Ovary (tissue), 9 donors: ENCODE measurements around the gene AMBN. TPM values are rescaled to one million over a fixed set of nuclear protein-coding genes. Genes with fewer than 3 reads are reported as not detected.

ENCODE experiments used
- DNase-seq, 5 donors: peaks; one replicate each; pipeline ENCODE4 v3.0.0-alpha.2; 2019 to 2020
- H3K27ac ChIP-seq, 2 donors: fragments of 200-600 bp; one replicate each; pipeline versions ENCODE4 v1.5.1 to v1.8.0; 2019 to 2022
- H3K27me3 ChIP-seq: fragments of 200-600 bp; one replicate; pipeline ENCODE4 v1.8.0; 2022
- H3K36me3 ChIP-seq: fragments of 200-600 bp; sonication (generic); one replicate; pipeline ENCODE4 v1.5.1; 2019
- H3K4me1 ChIP-seq: one replicate; pipeline ENCODE4 v1.8.1; 2013; ENCODE audit warnings: mild to moderate bottlenecking, moderate library complexity; ENCODE audit not compliant: insufficient read depth
- H3K4me3 ChIP-seq: fragments of 200-600 bp; sonication (generic); one replicate; pipeline ENCODE4 v1.5.1; 2017
- H3K9me3 ChIP-seq, 2 donors: fragments of 200-600 bp in 1 of 2; sonication (generic) in 1 of 2; one replicate each; pipeline versions ENCODE4 v1.5.1 to v1.8.1; 2013 to 2019; ENCODE audit warnings: mild to moderate bottlenecking in 1 of 2, moderate library complexity in 1 of 2
- EP300 ChIP-seq: sonication (generic); formaldehyde crosslinking; IDR thresholded peaks from one replicate; pipeline ENCODE4 v1.6.1; 2017; ENCODE audit warnings: antibody characterized with exemption
- POLR2A ChIP-seq: fragments of 450-650 bp; IDR thresholded peaks from one replicate; pipeline ENCODE4 v1.6.1; 2017; ENCODE audit warnings: antibody characterized with exemption, mild to moderate bottlenecking, moderate library complexity
- WGBS, 3 donors: extraction: QIAGEN DNeasy Blood & Tissue Kit in 1 of 3; methylation state at CpG; one replicate each; pipeline versions ENCODE4 v1.1.5 to v1.1.7; 2013 to 2017; 5-methylcytosine and 5-hydroxymethylcytosine counted together
- intact Hi-C, 4 donors: fragments of 100-400 bp; cut with DNase I; formaldehyde crosslinking; loops; one replicate each; pipeline versions ENCODE4 v1.11.0 to v1.15.1; 2022 to 2023
- polyA plus RNA-seq, 2 donors: library from polyadenylated mRNA; stranded (reverse); fragments of 200-250 nt in 1 of 2; fragments of 350-450 nt in 1 of 2; fragmentation: Illumina TruSeq in 1 of 2; extraction: RNeasy Lipid Tissue Mini Kit (QIAGEN cat#74804) in 1 of 2; gene quantifications; one replicate each; pipeline ENCODE4 v1.2.3, GENCODE V29; 2013 to 2014
- total RNA-seq, 7 donors: library from RNA; depleted of rRNA in 2 of 7; stranded (reverse); fragments of >200 nt in 2 of 7; fragmentation: NEBNext Ultra II Directional in 3 of 7; extraction: Animal tissue kit (Norgen Biotek cat#: 25700) in 3 of 7; gene quantifications; one replicate each; pipeline versions ENCODE4 v1.1.0 to v1.2.4, GENCODE V29; 2016 to 2023
- TF ChIP-seq, protein P1 (sequence below), 3 donors: fragments of 450-650 bp in 2 of 3; fragments of 200-600 bp in 1 of 3; IDR thresholded peaks; one replicate each; pipeline versions ENCODE4 v1.5.1 to v1.8.0; 2016 to 2022; ENCODE audit warnings: antibody characterized with exemption in 3 of 3, mild to moderate bottlenecking in 1 of 3
- donor health status: DM: no; HTN: no; CAD: no; lungs with moderate emphysema.
- donor health status: DM: no; HTN: no; CAD: no.
- donor health status: Bipolar disorder and iron deficiency.
- donor health status: DM: yes; HTN: yes; CAD: no.
- donor health status: DM: no; HTN: no; CAD: no.
- donor health status: DM: yes; HTN: yes; CAD: no.

AMBN gene
- total and polyA plus RNA-seq, 9 donors, result not detected

DNA sequence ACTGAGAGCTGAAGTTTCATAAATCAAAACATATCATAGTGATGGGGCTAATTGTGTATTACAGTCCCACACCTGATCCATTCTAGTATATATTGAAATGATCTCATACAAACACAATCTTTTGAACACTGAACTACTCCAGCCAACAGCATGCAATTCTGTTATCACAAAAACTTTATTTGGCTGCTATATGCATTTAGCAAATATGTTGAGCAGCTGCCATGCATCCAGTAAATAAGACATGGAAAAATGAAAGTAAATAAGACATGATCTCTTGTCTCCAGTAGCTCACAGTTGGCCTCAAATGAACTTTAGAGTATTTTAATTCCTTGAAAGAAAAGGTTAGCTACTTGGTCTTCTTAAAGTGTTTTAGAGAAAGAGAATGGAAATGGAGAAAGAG is 2.1 kb downstream of the AMBN start:
- H3K36me3 ChIP-seq, result no peaks in the 10 kb centered on the region

DNA sequence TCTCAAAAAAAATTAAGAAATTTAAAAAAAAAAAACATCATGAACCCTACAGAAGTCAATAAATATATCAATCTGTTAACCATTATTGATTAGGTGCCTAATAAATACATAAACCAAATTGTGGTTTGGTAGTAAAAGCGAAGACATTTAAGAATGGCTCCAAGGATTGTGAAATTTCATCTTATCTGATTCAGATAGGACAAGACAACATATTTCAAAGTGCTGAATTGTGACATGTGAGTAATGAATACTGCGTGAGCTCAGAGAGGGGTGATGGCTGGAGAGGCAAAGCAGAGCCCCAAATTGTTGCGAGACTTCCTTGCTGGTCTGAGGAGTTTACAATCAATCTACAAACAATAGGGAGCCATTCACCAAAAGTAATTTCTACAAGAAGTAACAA is 8.2 kb downstream of the AMBN start:
- H3K4me3 ChIP-seq, result no peak overlapping the region
- no peaks in the 10 kb centered on the region for H3K4me1 ChIP-seq
- no peak for TF ChIP-seq POLR2A
- TF ChIP-seq, protein P1, sequence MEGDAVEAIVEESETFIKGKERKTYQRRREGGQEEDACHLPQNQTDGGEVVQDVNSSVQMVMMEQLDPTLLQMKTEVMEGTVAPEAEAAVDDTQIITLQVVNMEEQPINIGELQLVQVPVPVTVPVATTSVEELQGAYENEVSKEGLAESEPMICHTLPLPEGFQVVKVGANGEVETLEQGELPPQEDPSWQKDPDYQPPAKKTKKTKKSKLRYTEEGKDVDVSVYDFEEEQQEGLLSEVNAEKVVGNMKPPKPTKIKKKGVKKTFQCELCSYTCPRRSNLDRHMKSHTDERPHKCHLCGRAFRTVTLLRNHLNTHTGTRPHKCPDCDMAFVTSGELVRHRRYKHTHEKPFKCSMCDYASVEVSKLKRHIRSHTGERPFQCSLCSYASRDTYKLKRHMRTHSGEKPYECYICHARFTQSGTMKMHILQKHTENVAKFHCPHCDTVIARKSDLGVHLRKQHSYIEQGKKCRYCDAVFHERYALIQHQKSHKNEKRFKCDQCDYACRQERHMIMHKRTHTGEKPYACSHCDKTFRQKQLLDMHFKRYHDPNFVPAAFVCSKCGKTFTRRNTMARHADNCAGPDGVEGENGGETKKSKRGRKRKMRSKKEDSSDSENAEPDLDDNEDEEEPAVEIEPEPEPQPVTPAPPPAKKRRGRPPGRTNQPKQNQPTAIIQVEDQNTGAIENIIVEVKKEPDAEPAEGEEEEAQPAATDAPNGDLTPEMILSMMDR (IDR thresholded peaks at IDR 0.05), result no peak
- no peak for TF ChIP-seq EP300
- WGBS, 3 donors, result 84 to 91% (median 88%) methylated on average over 3 of the region's 3 CpGs
- no peak overlapping the region for H3K27ac ChIP-seq
- H3K9me3 ChIP-seq, result no peaks in the 10 kb centered on the region
- H3K36me3 ChIP-seq, result no peaks in the 10 kb centered on the region
- no peaks in the 10 kb centered on the region for H3K27me3 ChIP-seq
- no peak for DNase-seq
- intact Hi-C loops, result no loop called here

More for the DNA sequence above, 2.1 kb downstream of the AMBN start:
- Histone ChIP-seq H3K27ac (no peak overlapping the region), H3K27me3 (no peaks in the 10 kb centered on the region), H3K4me1 (no peaks in the 10 kb centered on the region), H3K4me3 (no peak overlapping the region), H3K9me3 (no peaks in the 10 kb centered on the region)
- TF ChIP-seq, protein P1 (IDR thresholded peaks at IDR 0.05), result no peak
- TF ChIP-seq POLR2A (no peak), EP300 (no peak)
- no peak for DNase-seq
- intact Hi-C loops, result no loop called here

DNA sequence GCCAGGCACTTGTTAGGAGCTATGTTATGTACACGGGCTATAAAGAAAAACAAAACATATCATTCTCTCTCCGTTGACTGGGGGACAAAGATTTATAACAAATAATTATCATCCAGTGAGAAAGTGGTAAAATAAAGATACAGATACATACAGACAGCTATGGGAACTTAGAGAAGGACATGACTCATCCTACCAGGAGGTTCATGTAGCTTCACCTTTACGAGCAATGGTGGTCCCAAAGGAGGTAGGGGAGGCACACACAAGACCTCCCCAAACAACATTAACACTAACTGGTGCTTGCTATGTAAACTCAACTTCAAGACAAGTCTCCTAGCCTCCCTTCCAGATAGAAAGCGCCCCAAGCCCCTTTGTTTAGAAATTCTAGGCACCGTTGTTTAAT is 8.9 kb downstream of the AMBN start:
- no peaks in the 10 kb centered on the region for H3K36me3 ChIP-seq
- intact Hi-C loops, result no loop called here

DNA sequence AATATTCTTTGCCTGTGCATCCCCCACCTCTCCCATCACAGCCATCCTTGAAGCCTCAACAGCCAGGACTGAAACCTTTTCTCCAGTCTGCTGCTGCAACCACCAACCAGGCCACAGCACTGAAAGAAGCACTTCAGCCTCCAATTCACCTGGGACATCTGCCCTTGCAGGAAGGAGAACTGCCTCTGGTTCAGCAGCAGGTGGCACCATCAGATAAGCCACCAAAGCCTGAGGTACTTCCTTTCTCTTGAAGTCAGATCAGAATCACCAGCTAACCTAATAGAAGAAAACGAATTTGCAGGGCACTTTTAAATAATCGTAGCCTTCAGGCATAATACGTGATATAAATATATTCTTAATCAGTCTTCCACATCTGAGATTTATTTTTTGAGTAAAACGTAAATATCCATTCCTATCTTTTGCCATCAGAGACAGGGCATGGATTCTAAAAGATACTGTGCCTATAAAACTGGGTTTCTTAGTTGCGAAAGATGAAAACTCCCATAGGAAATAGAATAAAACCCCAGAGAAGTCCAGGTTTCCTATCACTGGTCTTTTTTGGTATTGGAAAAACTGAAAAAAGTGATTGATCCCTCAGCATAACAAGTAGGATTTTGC is 9.5 kb downstream of the AMBN start:
- 63 to 75% (median 70%) methylated on average over 5 of the region's 5 CpGs for WGBS, 3 donors
- intact Hi-C loops, result no loop called here
- TF ChIP-seq, protein P1 (IDR thresholded peaks at IDR 0.05), result no peak
- TF ChIP-seq POLR2A (no peak), EP300 (no peak)
- H3K4me3 ChIP-seq, result no peak overlapping the region
- H3K27me3 ChIP-seq, result no peaks in the 10 kb centered on the region
- no peaks in the 10 kb centered on the region for H3K36me3 ChIP-seq
- no peak overlapping the region for H3K27ac ChIP-seq
- no peaks in the 10 kb centered on the region for H3K4me1 ChIP-seq
- peak in 1 of 5 donors; percentile 16 for DNase-seq
- H3K9me3 ChIP-seq, result no peaks in the 10 kb centered on the region

More for the DNA sequence above, 8.9 kb downstream of the AMBN start:
- H3K27ac ChIP-seq, result no peak overlapping the region
- H3K27me3 ChIP-seq, result no peaks in the 10 kb centered on the region
- no peak overlapping the region for H3K4me3 ChIP-seq
- H3K9me3 ChIP-seq, result no peaks in the 10 kb centered on the region
- TF ChIP-seq, protein P1 (IDR thresholded peaks at IDR 0.05), result no peak
- TF ChIP-seq POLR2A, result no peak
- TF ChIP-seq EP300, result no peak
- no peaks in the 10 kb centered on the region for H3K4me1 ChIP-seq
- no peak for DNase-seq
- 57 to 62% (median 58%) methylated on average over 5 of the region's 5 CpGs for WGBS, 3 donors
